ENCODE measurements around the gene NKPD1.

Gene NKPD1

GRCh38 chr19:45156011-45156630, 4.7 kb downstream of the NKPD1 start:
- in situ Hi-C loops (cut with HindIII; ENCODE audit: low sequenced_read_pairs): no loop called here

GRCh38 chr19:45154064-45154827, 6.5 kb downstream of the NKPD1 start:
- in situ Hi-C loops (cut with HindIII; ENCODE audit: low sequenced_read_pairs): no loop called here

GRCh38 chr19:45153339-45154063, 7.3 kb downstream of the NKPD1 start:
- in situ Hi-C loops (cut with HindIII; ENCODE audit: low sequenced_read_pairs): no loop called here

- in situ Hi-C loops (cut with HindIII; ENCODE audit: low sequenced_read_pairs): no loop called here
Observed at GRCh38 chr19:45152504-45153338, 8.1 kb downstream of the NKPD1 start.

GRCh38 chr19:45151821-45152503, 8.8 kb downstream of the NKPD1 start:
- in situ Hi-C loops (cut with HindIII; ENCODE audit: low sequenced_read_pairs): no loop called here

GRCh38 chr19:45151320-45151719, 9.5 kb downstream of the NKPD1 start:
- in situ Hi-C loops (cut with HindIII; ENCODE audit: low sequenced_read_pairs): no loop called here

DNA sequence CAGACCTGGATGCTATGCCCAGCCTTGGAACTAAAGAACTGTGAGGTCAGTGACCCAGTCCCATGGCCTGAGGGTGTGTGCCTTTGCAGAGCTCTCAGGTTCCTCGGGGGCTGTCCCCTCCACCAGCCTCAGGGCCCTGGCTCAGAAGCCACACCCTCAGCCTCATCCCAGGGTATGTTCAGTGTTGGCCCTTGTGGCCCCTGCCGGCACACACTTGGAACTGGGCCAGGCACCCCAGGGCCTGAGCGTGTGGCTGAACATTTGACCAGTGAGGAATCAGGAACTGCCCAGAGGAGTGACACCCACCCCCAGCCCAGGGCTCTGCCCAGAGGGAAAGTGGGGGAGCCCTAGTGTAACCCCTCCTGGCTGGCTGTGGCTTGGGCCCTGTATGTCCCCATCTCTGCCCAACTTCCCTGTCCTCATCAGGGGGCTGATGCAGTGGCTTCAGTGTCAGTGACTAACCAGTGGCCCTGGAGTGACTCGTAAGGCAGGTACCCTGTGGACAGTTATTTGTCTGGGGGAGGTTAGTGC, 10.0 kb downstream of the NKPD1 start:
- in situ Hi-C loops (cut with HindIII; ENCODE audit: low sequenced_read_pairs): no loop called here

GRCh38 chr19:45150180-45150579, 10.6 kb downstream of the NKPD1 start:
- in situ Hi-C loops (cut with HindIII; ENCODE audit: low sequenced_read_pairs): no loop called here

DNA sequence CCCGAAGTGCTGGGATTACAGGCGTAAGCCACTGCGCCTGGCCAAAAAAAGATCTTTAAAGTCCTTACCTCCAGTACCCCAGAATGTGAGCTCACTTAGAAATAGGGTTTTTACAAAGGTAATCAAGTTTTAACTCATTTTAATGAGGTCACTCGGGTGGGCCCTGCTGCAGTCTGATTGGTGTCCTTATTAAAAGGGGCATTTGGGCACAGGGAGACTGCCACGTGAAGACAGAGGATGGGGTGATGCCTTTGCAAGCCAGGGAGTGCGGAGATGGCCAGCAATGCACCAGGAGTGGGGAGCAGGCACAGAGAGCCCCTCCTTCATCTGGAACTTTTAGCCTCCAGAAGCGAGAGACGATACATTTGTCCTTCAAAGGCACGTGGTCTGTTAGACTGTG, 11.7 kb downstream of the NKPD1 start:
- in situ Hi-C loops (cut with HindIII; ENCODE audit: low sequenced_read_pairs): no loop called here

DNA sequence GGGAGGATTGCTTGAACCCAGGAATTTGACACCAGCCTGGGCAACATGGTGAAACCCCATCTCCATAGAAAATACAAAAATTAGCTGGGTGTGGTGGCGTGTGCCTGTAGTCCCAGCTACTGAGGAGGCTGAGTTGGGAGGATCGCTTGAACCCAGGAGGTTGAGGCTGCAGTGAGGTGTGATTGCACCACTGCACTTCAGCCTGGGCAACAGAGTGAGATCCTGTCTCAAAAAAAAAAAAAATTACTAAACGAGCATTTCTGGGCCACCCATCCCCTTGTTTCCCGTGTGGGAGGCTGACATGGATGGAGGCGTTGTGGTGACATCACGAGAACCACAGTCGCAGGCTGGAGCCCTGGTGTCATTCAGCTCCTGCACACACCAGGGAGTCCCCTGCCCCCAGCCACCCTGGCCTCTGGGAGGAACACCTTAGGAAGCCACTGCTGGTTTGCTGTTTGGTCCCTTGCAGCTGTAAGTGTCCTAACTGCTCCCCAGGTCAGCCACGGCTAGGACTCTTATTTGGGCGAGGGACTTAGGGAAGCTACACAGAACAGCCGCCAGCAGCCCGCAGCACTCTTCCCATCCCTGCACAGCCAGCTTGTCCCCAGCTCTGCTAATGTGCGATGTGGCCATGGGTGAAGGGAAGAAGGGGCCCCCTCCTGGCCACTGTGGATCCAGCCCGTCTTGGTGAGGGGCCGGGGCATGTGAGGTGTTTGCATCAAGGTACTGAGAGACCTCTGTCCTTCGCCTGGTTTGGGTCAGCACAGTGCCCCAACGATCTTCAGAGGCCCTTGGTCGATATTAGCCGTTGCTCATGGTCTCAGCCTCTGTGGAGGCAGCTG, 12.7 kb downstream of the NKPD1 start:
- in situ Hi-C loops (cut with HindIII; ENCODE audit: low sequenced_read_pairs): no loop called here

DNA sequence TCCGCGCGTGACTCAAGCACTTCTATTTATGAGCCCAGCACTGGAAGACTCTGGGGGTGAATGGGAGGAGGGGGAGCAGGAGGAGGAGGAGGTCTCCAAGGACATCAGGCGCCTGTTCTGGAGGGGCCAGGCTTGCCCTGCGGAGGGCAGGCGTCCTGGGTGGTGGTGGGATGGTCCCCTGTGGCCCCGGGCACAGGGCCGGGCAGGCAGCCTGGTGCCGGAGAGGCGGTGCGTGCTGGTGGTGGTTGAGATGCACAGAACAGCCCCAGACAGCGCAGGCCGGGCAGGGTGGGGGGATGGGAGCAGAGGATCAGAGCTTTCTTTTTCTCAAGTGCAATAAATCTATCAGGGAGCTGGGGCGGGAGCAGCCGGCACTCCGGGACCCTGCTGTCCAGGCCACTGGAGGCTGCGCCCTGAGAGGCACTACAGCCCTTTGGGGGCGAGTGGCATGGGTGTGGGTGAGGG, 14.0 kb downstream of the NKPD1 start:
- in situ Hi-C loops (cut with HindIII; ENCODE audit: low sequenced_read_pairs): no loop called here

GRCh38 chr19:45146251-45146650, 14.5 kb downstream of the NKPD1 start:
- in situ Hi-C loops (cut with HindIII; ENCODE audit: low sequenced_read_pairs): no loop called here

- in situ Hi-C loops (cut with HindIII; ENCODE audit: low sequenced_read_pairs): no loop called here
Observed at GRCh38 chr19:45145270-45146189, 15.3 kb downstream of the NKPD1 start.

- in situ Hi-C loops (cut with HindIII; ENCODE audit: low sequenced_read_pairs): no loop called here
Observed at GRCh38 chr19:45144431-45145269, 16.1 kb downstream of the NKPD1 start.

DNA sequence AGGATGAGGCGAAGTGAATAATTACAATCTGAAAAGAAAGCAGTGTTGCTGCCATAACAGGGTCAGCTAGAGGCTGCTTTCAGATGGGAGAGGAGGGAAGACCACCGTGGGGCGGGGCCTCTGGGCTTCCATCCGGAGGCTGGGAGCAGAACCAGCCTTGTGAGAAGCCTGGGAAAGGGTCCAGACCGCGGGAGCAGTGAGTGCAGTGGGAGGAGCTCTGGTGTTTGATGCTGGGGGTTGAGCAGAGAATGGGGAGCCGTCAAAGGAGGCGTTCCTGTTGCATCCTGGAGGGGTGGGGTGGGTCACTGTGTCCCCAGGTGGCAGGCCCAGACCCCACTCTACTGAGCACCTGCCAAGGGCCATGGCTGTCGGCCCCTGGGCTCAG, 18.1 kb downstream of the NKPD1 start:
- in situ Hi-C loops (cut with HindIII; ENCODE audit: low sequenced_read_pairs): no loop called here

- in situ Hi-C loops (cut with HindIII; ENCODE audit: low sequenced_read_pairs): no loop called here
Observed at GRCh38 chr19:45142016-45142725, 18.6 kb downstream of the NKPD1 start.
